Measurements from ENCODE around the gene FASTKD3. TPM values are rescaled to one million over a fixed set of nuclear protein-coding genes. Genes with fewer than 3 reads are reported as not detected.

The FASTKD3 gene
- polyA plus RNA-seq, 3 donors = 7.2 to 15.5 (median 10.7) TPM

DNA sequence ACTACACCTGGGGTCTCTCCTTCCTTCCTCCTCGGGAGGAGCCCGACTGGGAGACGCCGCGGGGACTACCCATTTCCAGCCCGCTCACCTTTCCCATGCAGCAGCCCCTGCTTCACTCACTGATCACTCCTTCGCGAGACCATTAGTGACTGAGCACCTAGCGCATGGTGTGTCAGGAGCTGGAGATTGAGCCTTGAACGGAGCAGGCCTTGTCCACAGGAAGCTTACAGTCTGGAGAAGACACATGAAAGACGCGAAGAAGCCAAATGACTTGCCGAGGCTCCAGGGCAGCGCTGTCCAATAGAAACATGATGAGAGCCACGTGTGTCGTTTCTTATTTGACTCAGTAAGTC, 17.6 kb downstream of the FASTKD3 start:
- peak overlapping the region; percentile 62 for H3K4me2 ChIP-seq (replicated peaks; ENCODE audit: extremely low read depth, low read length, poor library complexity, severe bottlenecking)
- no peak overlapping the region for H3K27ac ChIP-seq (ENCODE audit: low read depth in 1 of 2, low read length in 2 of 2)
- Mint-ChIP-seq H3K4me1 (peaks cover 10% of the 10 kb centered on the region), H3K27me3 (ENCODE audit: low read depth in 3 of 3) (peaks cover 47 to 63% (median 59%) of the 10 kb centered on the region in 3 donors), H3K9me3 (peaks cover 2 to 26% (median 21%) of the 10 kb centered on the region in 7 donors), H3K36me3 (peaks cover 0 to 2% of the 10 kb centered on the region in 2 donors), H3K27ac (peak overlapping the region in 1 of 7 donors; percentile 73), H3K4me3 (peak overlapping the region; percentile 37 to 91)
- no peaks in the 10 kb centered on the region for H3K79me2 ChIP-seq (ENCODE audit: insufficient read depth, low read length)
- H3K27me3 ChIP-seq (ENCODE audit: control insufficient read depth in 2 of 2, insufficient read depth in 2 of 2, low read length in 2 of 2) = peaks cover 48 to 60% of the 10 kb centered on the region in 2 donors
- no peak for DNase-seq
- intact Hi-C loops (cut with micrococcal nuclease) = no loop called here
- WGBS (ENCODE audit: insufficient coverage) = 60% methylated on average over 15 of the region's 16 CpGs
- TF ChIP-seq, protein P1, sequence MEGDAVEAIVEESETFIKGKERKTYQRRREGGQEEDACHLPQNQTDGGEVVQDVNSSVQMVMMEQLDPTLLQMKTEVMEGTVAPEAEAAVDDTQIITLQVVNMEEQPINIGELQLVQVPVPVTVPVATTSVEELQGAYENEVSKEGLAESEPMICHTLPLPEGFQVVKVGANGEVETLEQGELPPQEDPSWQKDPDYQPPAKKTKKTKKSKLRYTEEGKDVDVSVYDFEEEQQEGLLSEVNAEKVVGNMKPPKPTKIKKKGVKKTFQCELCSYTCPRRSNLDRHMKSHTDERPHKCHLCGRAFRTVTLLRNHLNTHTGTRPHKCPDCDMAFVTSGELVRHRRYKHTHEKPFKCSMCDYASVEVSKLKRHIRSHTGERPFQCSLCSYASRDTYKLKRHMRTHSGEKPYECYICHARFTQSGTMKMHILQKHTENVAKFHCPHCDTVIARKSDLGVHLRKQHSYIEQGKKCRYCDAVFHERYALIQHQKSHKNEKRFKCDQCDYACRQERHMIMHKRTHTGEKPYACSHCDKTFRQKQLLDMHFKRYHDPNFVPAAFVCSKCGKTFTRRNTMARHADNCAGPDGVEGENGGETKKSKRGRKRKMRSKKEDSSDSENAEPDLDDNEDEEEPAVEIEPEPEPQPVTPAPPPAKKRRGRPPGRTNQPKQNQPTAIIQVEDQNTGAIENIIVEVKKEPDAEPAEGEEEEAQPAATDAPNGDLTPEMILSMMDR (IDR thresholded peaks at IDR 0.05) = no peak
- H2AFZ ChIP-seq (ENCODE audit: insufficient read depth, low read depth, low read length, poor library complexity, severe bottlenecking) = peak overlapping the region; percentile 56
- no peaks in the 10 kb centered on the region for H3K36me3 ChIP-seq (replicated peaks in 1 of 2; ENCODE audit: control insufficient read depth in 1 of 2, insufficient read depth in 2 of 2, low read length in 2 of 2)
- H3K4me3 ChIP-seq (replicated peaks in 1 of 3; ENCODE audit: low read depth in 2 of 3, low read length in 3 of 3) = peak overlapping the region in 1 of 3 experiments; percentile 59
- H3K4me1 ChIP-seq (ENCODE audit: control insufficient read depth in 1 of 2, insufficient read depth in 2 of 2, low read length in 2 of 2) = peaks cover 8 to 11% of the 10 kb centered on the region in 2 donors
- peaks cover 0 to 15% of the 10 kb centered on the region in 2 donors for H3K9me3 ChIP-seq (replicated peaks in 1 of 2; ENCODE audit: control insufficient read depth in 1 of 2, insufficient read depth in 1 of 2, low read length in 2 of 2)
- H3K9ac ChIP-seq (ENCODE audit: insufficient read depth, low read length, poor library complexity, severe bottlenecking) = no peak overlapping the region
- no peaks in the 10 kb centered on the region for H4K20me1 ChIP-seq (ENCODE audit: insufficient read depth, low read length)

DNA sequence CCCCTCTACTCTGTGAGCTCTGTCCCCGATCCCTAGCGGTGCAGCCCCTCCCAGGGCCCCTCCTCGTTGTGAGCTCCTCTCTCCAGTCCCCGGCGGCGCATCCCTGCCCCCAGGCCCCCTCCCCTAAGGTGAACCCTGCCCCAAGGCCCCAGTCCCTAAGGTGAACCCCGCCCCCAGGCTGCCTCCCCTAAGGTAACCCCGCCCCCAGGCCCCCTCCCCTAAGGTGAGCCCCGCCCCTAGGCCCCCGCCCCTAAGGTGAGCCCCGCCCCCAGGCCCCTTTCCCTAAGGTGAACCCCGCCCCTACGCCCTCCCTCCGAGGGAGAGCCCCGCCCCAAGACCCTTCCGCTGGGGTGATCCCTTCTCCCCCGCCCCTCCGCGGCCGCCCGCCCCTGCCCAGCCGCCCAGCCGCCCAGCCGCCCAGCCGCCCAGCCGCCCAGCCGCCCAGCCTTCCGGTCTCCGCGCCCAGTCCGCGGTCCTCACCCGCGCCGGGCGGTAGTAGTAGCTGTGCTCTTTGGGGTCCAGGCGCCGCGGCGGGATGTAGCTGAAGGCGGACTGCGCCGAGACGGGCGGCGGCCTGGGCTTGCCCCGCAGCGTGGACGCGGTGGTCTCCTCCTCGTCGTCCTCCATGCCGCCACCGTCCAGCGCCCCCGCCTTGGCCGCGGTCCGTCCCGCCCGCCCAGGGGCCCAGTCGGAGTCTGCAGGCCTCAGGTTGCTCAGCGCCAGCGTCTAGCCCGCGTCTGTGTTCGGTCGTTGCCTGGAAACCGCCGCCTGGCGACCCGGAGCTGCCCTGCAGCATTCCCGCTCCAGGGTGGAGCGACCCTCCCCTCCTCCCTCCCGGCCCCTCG, 18.2 kb downstream of the FASTKD3 start, which contains the start of gene CFAP90:
CFAP90 (minus strand) TSS at position 739 of the 845 bp plus-strand sequence; CDS start at position 627, 112 bp downstream.
- peaks cover 0 to 2% of the 10 kb centered on the region in 2 donors for H3K36me3 Mint-ChIP-seq
- H3K4me3 ChIP-seq (replicated peaks in 1 of 3; ENCODE audit: low read depth in 2 of 3, low read length in 3 of 3) = peak within 1 kb of the TSS in 1 of 3 experiments; percentile 59
- intact Hi-C loops (cut with micrococcal nuclease) = no loop called here
- peaks cover 44 to 63% (median 59%) of the 10 kb centered on the region in 3 donors for H3K27me3 Mint-ChIP-seq (ENCODE audit: low read depth in 3 of 3)
- peaks cover 8 to 11% of the 10 kb centered on the region in 2 donors for H3K4me1 ChIP-seq (ENCODE audit: control insufficient read depth in 1 of 2, insufficient read depth in 2 of 2, low read length in 2 of 2)
- peak within 1 kb of the TSS; percentile 63 to 91 for H3K4me3 Mint-ChIP-seq
- under 1% methylated on average over 66 of the region's 76 CpGs for WGBS (ENCODE audit: insufficient coverage)
- peak within 1 kb of the TSS; percentile 27 for H3K9ac ChIP-seq (ENCODE audit: insufficient read depth, low read length, poor library complexity, severe bottlenecking)
- TF ChIP-seq, protein P1 (IDR thresholded peaks at IDR 0.05) = no peak
- peaks cover 48 to 63% of the 10 kb centered on the region in 2 donors for H3K27me3 ChIP-seq (ENCODE audit: control insufficient read depth in 2 of 2, insufficient read depth in 2 of 2, low read length in 2 of 2)
- H3K27ac Mint-ChIP-seq = peak within 1 kb of the TSS in 1 of 7 donors; percentile 73
- no peaks in the 10 kb centered on the region for H3K79me2 ChIP-seq (ENCODE audit: insufficient read depth, low read length)
- H3K27ac ChIP-seq (ENCODE audit: low read depth in 1 of 2, low read length in 2 of 2) = no peak within 1 kb of the TSS
- no peaks in the 10 kb centered on the region for H4K20me1 ChIP-seq (ENCODE audit: insufficient read depth, low read length)
- H3K9me3 ChIP-seq (replicated peaks in 1 of 2; ENCODE audit: control insufficient read depth in 1 of 2, insufficient read depth in 1 of 2, low read length in 2 of 2) = peaks cover 0 to 15% of the 10 kb centered on the region in 2 donors
- peaks cover 2 to 26% (median 21%) of the 10 kb centered on the region in 7 donors for H3K9me3 Mint-ChIP-seq
- H2AFZ ChIP-seq (ENCODE audit: insufficient read depth, low read depth, low read length, poor library complexity, severe bottlenecking) = peak within 1 kb of the TSS; percentile 56
- H3K36me3 ChIP-seq (replicated peaks in 1 of 2; ENCODE audit: control insufficient read depth in 1 of 2, insufficient read depth in 2 of 2, low read length in 2 of 2) = no peaks in the 10 kb centered on the region
- H3K4me1 Mint-ChIP-seq = peaks cover 10% of the 10 kb centered on the region
- DNase-seq = no peak
- peak within 1 kb of the TSS; percentile 62 for H3K4me2 ChIP-seq (replicated peaks; ENCODE audit: extremely low read depth, low read length, poor library complexity, severe bottlenecking)
